Skeletal muscle satellite cell (primary cell): Measurements from ENCODE around the gene CCDC102B.
"Not testable (repeated sequence)": the region's sequence is repeated elsewhere in the genome, so short reads cannot be mapped to it uniquely, and the experiment has no call there.

ENCODE experiments used
- H3K27me3 ChIP-seq: 2 replicates; pipeline ENCODE4 v1.7.0; 2013; ENCODE audit warnings: low read length; ENCODE audit not compliant: control insufficient read depth, insufficient read depth
- H3K36me3 ChIP-seq: 2 replicates; pipeline ENCODE4 v1.7.0; 2013; ENCODE audit warnings: mild to moderate bottlenecking, control low read depth, low read length; ENCODE audit not compliant: insufficient read depth
- H3K4me1 ChIP-seq: 2 replicates; pipeline ENCODE4 v1.7.0; 2013; ENCODE audit warnings: low read length; ENCODE audit not compliant: control insufficient read depth, insufficient read depth
- H3K4me2 ChIP-seq: 2 replicates; pipeline ENCODE4 v1.7.0; 2013; ENCODE audit warnings: mild to moderate bottlenecking, low read length
- H3K4me3 ChIP-seq: 2 replicates; pipeline ENCODE4 v1.7.0; 2013; ENCODE audit warnings: low read length
- H3K9ac ChIP-seq: 2 replicates; pipeline ENCODE4 v1.7.0; 2013; ENCODE audit warnings: mild to moderate bottlenecking, low read depth, low read length, moderate library complexity
- H3K9me3 ChIP-seq: replicated peaks from 2 replicates; pipeline ENCODE4 v1.7.0; 2013; ENCODE audit warnings: mild to moderate bottlenecking, control low read depth, low read length

Gene CCDC102B

GRCh38 chr18:68784071-68784470, 13.8 kb upstream of the CCDC102B start:
- no peaks in the 10 kb centered on the region for H3K36me3 ChIP-seq

GRCh38 chr18:68790290-68790689, 7.6 kb upstream of the CCDC102B start:
- not testable (repeated sequence) for H3K36me3 ChIP-seq, H3K4me1 ChIP-seq, H3K27me3 ChIP-seq, H3K4me3 ChIP-seq, H3K9me3 ChIP-seq, H3K9ac ChIP-seq, H3K4me2 ChIP-seq

More at GRCh38 chr18:68784071-68784470, 13.8 kb upstream of the CCDC102B start:
- peaks cover 1% of the 10 kb centered on the region for H3K4me1 ChIP-seq
- no peak overlapping the region for H3K4me3 ChIP-seq
- H3K4me2 ChIP-seq, result no peak overlapping the region
- H3K27me3 ChIP-seq, result no peaks in the 10 kb centered on the region
- no peaks in the 10 kb centered on the region for H3K9me3 ChIP-seq
- H3K9ac ChIP-seq, result no peak overlapping the region

- Histone ChIP-seq H3K9ac (no peak overlapping the region), H3K27me3 (no peaks in the 10 kb centered on the region)
Measured at GRCh38 chr18:68791801-68792200, 6.1 kb upstream of the CCDC102B start.

GRCh38 chr18:68793951-68794350, 3.9 kb upstream of the CCDC102B start:
- Histone ChIP-seq H3K4me2 (no peak overlapping the region), H3K4me3 (no peak overlapping the region), H3K36me3 (no peaks in the 10 kb centered on the region)

More at GRCh38 chr18:68791801-68792200, 6.1 kb upstream of the CCDC102B start:
- H3K36me3 ChIP-seq, result no peaks in the 10 kb centered on the region
- peaks cover 4% of the 10 kb centered on the region for H3K4me1 ChIP-seq
- H3K4me2 ChIP-seq, result no peak overlapping the region
- no peaks in the 10 kb centered on the region for H3K9me3 ChIP-seq
- no peak overlapping the region for H3K4me3 ChIP-seq

GRCh38 chr18:68796936-68797690, 767 bp upstream of the CCDC102B start:
- Histone ChIP-seq H3K4me3 (no peak overlapping the region), H3K4me1 (peaks cover 24% of the 10 kb centered on the region), H3K9ac (peak overlapping the region; percentile 36), H3K27me3 (no peaks in the 10 kb centered on the region), H3K4me2 (peak overlapping the region; percentile 54), H3K9me3 (no peaks in the 10 kb centered on the region), H3K36me3 (no peaks in the 10 kb centered on the region)

More at GRCh38 chr18:68793951-68794350, 3.9 kb upstream of the CCDC102B start:
- Histone ChIP-seq H3K4me1 (peaks cover 20% of the 10 kb centered on the region), H3K9me3 (no peaks in the 10 kb centered on the region), H3K9ac (no peak overlapping the region), H3K27me3 (no peaks in the 10 kb centered on the region)

GRCh38 chr18:68800075-68800474, 2.2 kb downstream of the CCDC102B start:
- Histone ChIP-seq H3K4me1 (peaks cover 26% of the 10 kb centered on the region), H3K36me3 (no peaks in the 10 kb centered on the region), H3K9me3 (no peaks in the 10 kb centered on the region), H3K4me3 (no peak overlapping the region), H3K4me2 (peak overlapping the region; percentile 2), H3K9ac (no peak overlapping the region), H3K27me3 (no peaks in the 10 kb centered on the region)

GRCh38 chr18:68803356-68803755, 5.5 kb downstream of the CCDC102B start:
- H3K4me1 ChIP-seq, result peaks cover 17% of the 10 kb centered on the region
- H3K9ac ChIP-seq, result no peak overlapping the region
- no peaks in the 10 kb centered on the region for H3K27me3 ChIP-seq
- no peaks in the 10 kb centered on the region for H3K9me3 ChIP-seq
- H3K4me2 ChIP-seq, result no peak overlapping the region
- H3K4me3 ChIP-seq, result no peak overlapping the region
- H3K36me3 ChIP-seq, result no peaks in the 10 kb centered on the region

GRCh38 chr18:68817584-68817983, 19.7 kb downstream of the CCDC102B start:
- H3K9ac ChIP-seq, result no peak overlapping the region
- H3K36me3 ChIP-seq, result no peaks in the 10 kb centered on the region
- no peaks in the 10 kb centered on the region for H3K9me3 ChIP-seq
- H3K4me3 ChIP-seq, result no peak overlapping the region
- H3K27me3 ChIP-seq, result no peaks in the 10 kb centered on the region
- no peaks in the 10 kb centered on the region for H3K4me1 ChIP-seq
- H3K4me2 ChIP-seq, result no peak overlapping the region

GRCh38 chr18:68818584-68818983, 20.7 kb downstream of the CCDC102B start:
- H3K4me2 ChIP-seq, result no peak overlapping the region
- no peak overlapping the region for H3K4me3 ChIP-seq
- no peaks in the 10 kb centered on the region for H3K27me3 ChIP-seq
- no peaks in the 10 kb centered on the region for H3K36me3 ChIP-seq
- no peaks in the 10 kb centered on the region for H3K9me3 ChIP-seq
- H3K9ac ChIP-seq, result no peak overlapping the region
- H3K4me1 ChIP-seq, result no peaks in the 10 kb centered on the region

- H3K36me3 ChIP-seq, result no peaks in the 10 kb centered on the region
- no peaks in the 10 kb centered on the region for H3K9me3 ChIP-seq
- H3K4me2 ChIP-seq, result no peak overlapping the region
- H3K4me3 ChIP-seq, result no peak overlapping the region
- H3K4me1 ChIP-seq, result no peaks in the 10 kb centered on the region
- H3K9ac ChIP-seq, result no peak overlapping the region
- no peaks in the 10 kb centered on the region for H3K27me3 ChIP-seq
Measured at GRCh38 chr18:68822926-68823325, 25.0 kb downstream of the CCDC102B start.

- Histone ChIP-seq H3K4me2 (no peak overlapping the region), H3K36me3 (no peaks in the 10 kb centered on the region), H3K4me1 (no peaks in the 10 kb centered on the region), H3K9ac (no peak overlapping the region), H3K27me3 (no peaks in the 10 kb centered on the region), H3K4me3 (no peak overlapping the region), H3K9me3 (no peaks in the 10 kb centered on the region)
Measured at GRCh38 chr18:68826121-68826520, 28.2 kb downstream of the CCDC102B start.
